Endothelial cell of umbilical vein (primary cell): Measurements from ENCODE around the gene SCLT1. TPM values are rescaled to one million over a fixed set of nuclear protein-coding genes. Genes with fewer than 3 reads are reported as not detected.

Experiments used
- BruUV-seq: library from RNA; stranded (reverse); fragments of 400-500 nt; replicated peaks from 2 replicates; lab custom pipeline; 2021; lab: Mats Ljungman, UMichigan
- CTCF ChIA-PET: fragments of 300-600, 350-600 bp; sonication (Branson Sonifier 250); formaldehyde crosslinking; loops from one replicate; lab custom pipeline; 2021; ENCODE audit warnings: antibody characterized with exemption, inconsistent platforms; lab: Charles Lee
- POLR2A ChIA-PET: fragments of 300-600, 350-600 bp; sonication (Branson Sonifier 250); formaldehyde crosslinking; loops from one replicate; lab custom pipeline; 2021; ENCODE audit warnings: antibody characterized with exemption, inconsistent platforms; lab: Charles Lee
- DNase-seq: peaks from one replicate; pipeline ENCODE4 v3.0.0-alpha.2; 2011; ENCODE audit warnings: low read depth, low spot score
- FAIRE-seq: peaks from 2 replicates; lab custom pipeline; 2011; peaks lifted over from hg19 to GRCh38; lab: Jason Lieb, UNC
- H2AFZ ChIP-seq: 2 replicates; pipeline ENCODE4 v1.6.0; 2012; ENCODE audit warnings: low read depth, low read length, control low read depth, inconsistent platforms
- H3K27ac ChIP-seq: 2 replicates; pipeline ENCODE4 v1.5.1; 2011; ENCODE audit warnings: low read depth, mild to moderate bottlenecking, control low read depth, low read length, moderate library complexity; ENCODE audit not compliant: insufficient read depth
- H3K27me3 ChIP-seq, 2 experiments: 2 replicates each; pipeline versions ENCODE4 v1.6.0 to v1.6.1; 2011; ENCODE audit warnings: low read length in 2 of 2, mixed read lengths in 1 of 2; ENCODE audit not compliant: control insufficient read depth in 2 of 2, insufficient read depth in 2 of 2
- H3K36me3 ChIP-seq, 2 experiments: 2 replicates in 1 of 2; 3 replicates in 1 of 2; pipeline ENCODE4 v1.5.1; 2011; ENCODE audit warnings: low read length in 2 of 2, mild to moderate bottlenecking in 1 of 2, moderate library complexity in 1 of 2; ENCODE audit not compliant: control insufficient read depth in 2 of 2, insufficient read depth in 2 of 2; ENCODE audit errors: extremely low read depth in 1 of 2
- H3K4me1 ChIP-seq: 3 replicates; pipeline ENCODE4 v1.5.1; 2011; ENCODE audit warnings: mild to moderate bottlenecking, low read length; ENCODE audit not compliant: control insufficient read depth, insufficient read depth; ENCODE audit errors: extremely low read depth
- H3K4me2 ChIP-seq: 2 replicates; pipeline ENCODE4 v1.6.1; 2011; ENCODE audit warnings: low read length, control low read depth, mixed read lengths; ENCODE audit not compliant: insufficient read depth
- H3K4me3 ChIP-seq, 3 experiments: fragments of 200-600 bp in 1 of 3; sonication (generic), shearing (Covaris generic) in 1 of 3; replicated peaks in 1 of 3; 2 replicates each; pipeline ENCODE4 v1.5.1; 2011 to 2016; ENCODE audit warnings: control low read depth in 3 of 3, low read length in 3 of 3, mild to moderate bottlenecking in 2 of 3, inconsistent platforms in 1 of 3, low read depth in 1 of 3, moderate library complexity in 1 of 3; ENCODE audit not compliant: insufficient read depth in 1 of 3
- H3K79me2 ChIP-seq: 2 replicates; pipeline ENCODE4 v1.6.0; 2012; ENCODE audit warnings: low read length, inconsistent platforms; ENCODE audit not compliant: control insufficient read depth, insufficient read depth
- H3K9ac ChIP-seq: replicated peaks from 2 replicates; pipeline ENCODE3; 2011; ENCODE audit warnings: low read length, control low read depth; ENCODE audit not compliant: insufficient read depth; ENCODE audit errors: extremely low read depth
- H3K9me1 ChIP-seq: replicated peaks from 3 replicates; pipeline ENCODE4 v1.6.0; 2011; ENCODE audit warnings: mild to moderate bottlenecking, low read length; ENCODE audit not compliant: control insufficient read depth, insufficient read depth; ENCODE audit errors: extremely low read depth
- H3K9me3 ChIP-seq: replicated peaks from 2 replicates; pipeline ENCODE4 v1.5.1; 2012; ENCODE audit warnings: low read length, inconsistent platforms; ENCODE audit not compliant: control insufficient read depth, insufficient read depth
- H4K20me1 ChIP-seq: replicated peaks from 2 replicates; pipeline ENCODE3; 2011; ENCODE audit warnings: mild to moderate bottlenecking, low read length; ENCODE audit not compliant: control insufficient read depth, insufficient read depth; ENCODE audit errors: extremely low read depth
- CTCF ChIP-seq, 2 donors: IDR thresholded peaks; 1 replicate in 1 of 2; 2 replicates in 1 of 2; pipeline ENCODE4 v1.5.1; 2011; ENCODE audit warnings: low read length in 2 of 2, mild to moderate bottlenecking in 2 of 2, moderate library complexity in 2 of 2, control low read depth in 1 of 2, inconsistent platforms in 1 of 2, low read depth in 1 of 2; ENCODE audit not compliant: insufficient read depth in 1 of 2; ENCODE audit errors: extremely low read depth in 1 of 2
- FOS ChIP-seq: IDR thresholded peaks from 2 replicates; pipeline ENCODE4 v1.6.1; 2011; ENCODE audit warnings: mild to moderate bottlenecking, low read length, moderate library complexity, borderline replicate concordance; ENCODE audit not compliant: insufficient read depth
- GATA2 ChIP-seq: IDR thresholded peaks from 2 replicates; pipeline ENCODE4 v1.7.0; 2011; ENCODE audit warnings: low read depth, mild to moderate bottlenecking, moderate library complexity, mixed read lengths, low read length; ENCODE audit not compliant: insufficient read length, insufficient read depth
- JUN ChIP-seq: IDR thresholded peaks from 2 replicates; pipeline ENCODE4 v1.6.1; 2011; ENCODE audit warnings: borderline replicate concordance, low read depth; ENCODE audit not compliant: insufficient read length, insufficient read depth
- MYC ChIP-seq: IDR thresholded peaks from one replicate; pipeline ENCODE4 v1.6.1; 2011; ENCODE audit warnings: mild to moderate bottlenecking, low read depth, low read length
- POLR2A ChIP-seq: IDR thresholded peaks from 2 replicates; pipeline ENCODE4 v1.6.1; 2012; ENCODE audit warnings: low read depth, mild to moderate bottlenecking, control low read depth, low read length
- POLR2AphosphoS5 ChIP-seq: IDR thresholded peaks from 2 replicates; pipeline ENCODE4 v1.6.1; 2012; ENCODE audit warnings: low read depth, mild to moderate bottlenecking, control low read depth, low read length, moderate library complexity; ENCODE audit not compliant: insufficient read depth
- dilution Hi-C: fragments of 300-500 bp; cut with MboI; formaldehyde crosslinking; loops from one replicate; pipeline ENCODE4 v1.15.0; 2019; ENCODE audit warnings: low sequenced_read_pairs; ENCODE audit not compliant: extremely low pct_ligation_motif_present
- intact Hi-C: fragments of 100-400 bp; cut with micrococcal nuclease; formaldehyde crosslinking; loops from one replicate; pipeline ENCODE4 v1.10.0; 2022
- polyA plus RNA-seq, 4 experiments: library from polyadenylated mRNA; depleted of rRNA in 3 of 4; stranded (reverse) in 3 of 4; unstranded in 1 of 4; fragments of >200 nt; gene quantifications; 2 replicates each; pipeline versions ENCODE4 v1.2.1 to v1.2.3, GENCODE V29; 2011 to 2012; ENCODE audit warnings: missing spikeins in 1 of 4
- total RNA-seq: library from RNA; stranded (reverse); gene quantifications from 2 replicates; pipeline ENCODE4 v1.2.3, GENCODE V29; 2021

The SCLT1 gene
- total and polyA plus RNA-seq, 2 donors (not counting 3 experiments of a cell fraction or from before 2014, with no cell fraction given): 3.2 to 14.0 TPM

DNA sequence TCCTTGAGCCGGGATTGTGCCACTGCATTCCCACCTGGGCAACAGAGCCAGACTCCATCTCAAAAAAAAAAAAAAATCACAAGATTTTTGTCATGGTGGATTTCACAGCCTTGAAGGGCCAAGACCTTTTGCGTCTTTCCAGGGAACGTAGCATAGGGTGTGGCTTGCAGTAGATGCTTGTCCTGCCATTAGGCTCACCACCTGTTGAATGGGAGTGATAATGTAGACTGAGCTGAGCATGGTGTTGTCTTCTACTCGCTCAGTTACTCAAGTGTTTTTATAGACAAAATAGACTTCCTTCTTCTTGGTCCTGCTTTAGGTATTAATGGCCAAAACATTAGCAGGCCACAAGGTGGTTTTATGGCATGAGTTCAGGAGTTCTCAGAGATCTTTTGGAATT is 243.1 kb downstream of the SCLT1 start:
- Histone ChIP-seq H3K9me3 (no peaks in the 10 kb centered on the region), H3K9ac (no peak overlapping the region), H4K20me1 (no peaks in the 10 kb centered on the region), H3K27me3 (no peaks in the 10 kb centered on the region), H3K4me1 (no peaks in the 10 kb centered on the region), H3K36me3 (peaks cover 31 to 44% of the 10 kb centered on the region in 2 experiments), H2AFZ (no peak overlapping the region), H3K9me1 (no peaks in the 10 kb centered on the region), H3K79me2 (peaks cover 10% of the 10 kb centered on the region), H3K4me2 (no peak overlapping the region), H3K4me3 (no peak overlapping the region), H3K27ac (no peak overlapping the region)
- intact Hi-C loops: no loop called here
- FAIRE-seq (no peak), DNase-seq (no peak)
- dilution Hi-C loops: no loop called here
- TF ChIP-seq GATA2 (no peak), MYC (no peak), POLR2A (no peak), JUN (no peak), POLR2AphosphoS5 (no peak), FOS (no peak), CTCF (IDR thresholded peaks at IDR 0.05; ENCODE audit: extremely low read depth in 1 of 2, insufficient read depth in 1 of 2, low read depth in 1 of 2, low read length in 2 of 2) (no peak)
- no TSS peak for BruUV-seq
- CTCF ChIA-PET: no interaction called here
- POLR2A ChIA-PET: no interaction called here
